Measurements from ENCODE around the gene BEST2.

GRCh38 chr19:12705654-12706331 lies 45.8 kb upstream of the BEST2 start:
- TF ChIP-seq, protein P1, sequence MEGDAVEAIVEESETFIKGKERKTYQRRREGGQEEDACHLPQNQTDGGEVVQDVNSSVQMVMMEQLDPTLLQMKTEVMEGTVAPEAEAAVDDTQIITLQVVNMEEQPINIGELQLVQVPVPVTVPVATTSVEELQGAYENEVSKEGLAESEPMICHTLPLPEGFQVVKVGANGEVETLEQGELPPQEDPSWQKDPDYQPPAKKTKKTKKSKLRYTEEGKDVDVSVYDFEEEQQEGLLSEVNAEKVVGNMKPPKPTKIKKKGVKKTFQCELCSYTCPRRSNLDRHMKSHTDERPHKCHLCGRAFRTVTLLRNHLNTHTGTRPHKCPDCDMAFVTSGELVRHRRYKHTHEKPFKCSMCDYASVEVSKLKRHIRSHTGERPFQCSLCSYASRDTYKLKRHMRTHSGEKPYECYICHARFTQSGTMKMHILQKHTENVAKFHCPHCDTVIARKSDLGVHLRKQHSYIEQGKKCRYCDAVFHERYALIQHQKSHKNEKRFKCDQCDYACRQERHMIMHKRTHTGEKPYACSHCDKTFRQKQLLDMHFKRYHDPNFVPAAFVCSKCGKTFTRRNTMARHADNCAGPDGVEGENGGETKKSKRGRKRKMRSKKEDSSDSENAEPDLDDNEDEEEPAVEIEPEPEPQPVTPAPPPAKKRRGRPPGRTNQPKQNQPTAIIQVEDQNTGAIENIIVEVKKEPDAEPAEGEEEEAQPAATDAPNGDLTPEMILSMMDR (IDR thresholded peaks at IDR 0.05 in 8 of 11, conservative IDR thresholded peaks at IDR 0.05 in 3 of 11), result no peak
- TF ChIP-seq POLR2AphosphoS5 (IDR thresholded peaks at IDR 0.05) (no peak), POLR2A (IDR thresholded peaks at IDR 0.05) (no peak)
